GM12865 (cell line): ENCODE measurements around the gene CCDC90B.

Source experiments
- DNase-seq: peaks from one replicate; pipeline ENCODE4 v3.0.0; 2010; ENCODE audit warnings: low read depth
- H3K4me3 ChIP-seq: 2 replicates; pipeline ENCODE4 v1.5.1; 2011; ENCODE audit warnings: mild to moderate bottlenecking, low read depth, low read length, control low read depth
- CTCF ChIP-seq: IDR thresholded peaks from 2 replicates; pipeline ENCODE4 v1.5.1; 2011; ENCODE audit warnings: low read length, control low read depth, low read depth, inconsistent platforms; ENCODE audit not compliant: insufficient read depth; ENCODE audit errors: missing control alignments

Gene CCDC90B

GRCh38 chr11:83252941-83253340 lies 33.2 kb downstream of the CCDC90B start:
- no peak overlapping the region for H3K4me3 ChIP-seq
- TF ChIP-seq CTCF = no peak
- no peak for DNase-seq

- no peak for DNase-seq
- TF ChIP-seq CTCF = no peak
- H3K4me3 ChIP-seq = no peak overlapping the region
These were observed 33.9 kb downstream of the CCDC90B start for GRCh38 chr11:83252266-83252665.

- peak; percentile 55 for DNase-seq
These were observed 36.1 kb downstream of the CCDC90B start for GRCh38 chr11:83249972-83250593.

GRCh38 chr11:83249445-83249844 lies 36.7 kb downstream of the CCDC90B start:
- peak; percentile 4 for DNase-seq
- no peak for TF ChIP-seq CTCF
- no peak overlapping the region for H3K4me3 ChIP-seq

More at GRCh38 chr11:83249972-83250593, 36.1 kb downstream of the CCDC90B start:
- peak; percentile 59 for TF ChIP-seq CTCF
- no peak overlapping the region for H3K4me3 ChIP-seq

GRCh38 chr11:83241291-83241946 lies 44.7 kb downstream of the CCDC90B start:
- no peak overlapping the region for H3K4me3 ChIP-seq
- peak; percentile 47 for TF ChIP-seq CTCF
- peak; percentile 62 for DNase-seq

- no peak for DNase-seq
- H3K4me3 ChIP-seq = no peak overlapping the region
- no peak for TF ChIP-seq CTCF
These were observed 48.1 kb downstream of the CCDC90B start for GRCh38 chr11:83238111-83238510.
